Measurements from ENCODE around the gene GFPT1.

The GFPT1 gene

DNA sequence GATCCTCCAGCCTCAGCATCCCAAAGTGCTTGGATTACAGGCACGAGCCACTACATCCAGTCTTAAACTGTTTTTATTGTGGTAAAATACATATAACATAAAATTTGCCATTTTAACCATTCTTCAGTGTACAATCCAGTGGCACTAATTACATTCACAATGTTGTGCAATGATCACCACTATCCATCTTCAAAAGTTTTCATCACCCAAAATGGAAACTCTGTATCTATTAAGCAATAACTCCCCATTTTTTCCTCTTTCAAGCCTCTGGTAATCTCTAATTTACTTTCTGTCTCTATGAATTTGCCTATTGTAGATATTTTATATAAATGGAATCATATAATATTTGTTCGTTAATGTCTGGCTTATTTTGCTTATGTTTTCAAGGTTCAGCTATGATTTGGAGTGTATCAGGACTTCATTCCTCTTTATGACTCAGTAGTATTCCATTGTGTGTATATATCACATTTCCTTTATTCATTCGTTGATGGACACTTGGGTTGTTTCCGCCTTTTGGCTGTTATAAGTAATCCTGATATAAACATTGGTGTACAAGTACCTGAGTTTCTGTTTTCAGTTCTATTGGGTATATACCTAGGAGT is 71.8 kb downstream of the GFPT1 start:
- no peak for DNase-seq

DNA sequence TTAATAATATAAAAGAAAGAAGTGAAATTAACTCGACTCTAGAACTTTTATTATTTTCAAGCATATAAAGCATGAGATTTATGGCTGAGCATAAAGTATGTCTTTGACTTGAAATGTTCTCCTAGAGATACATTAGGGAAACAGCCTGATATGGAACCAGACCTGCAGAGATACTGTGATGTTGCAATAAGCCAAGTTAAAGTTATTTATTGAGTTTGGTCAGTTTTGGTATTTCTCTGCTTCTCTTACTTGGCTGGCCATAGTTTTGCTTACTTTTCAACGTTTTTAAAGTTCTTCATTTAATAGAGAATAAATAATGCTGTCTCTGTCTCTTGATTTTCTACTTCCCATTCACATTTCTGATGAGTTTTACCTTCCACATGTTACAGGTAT is 76.0 kb downstream of the GFPT1 start:
- no peak for DNase-seq

DNA sequence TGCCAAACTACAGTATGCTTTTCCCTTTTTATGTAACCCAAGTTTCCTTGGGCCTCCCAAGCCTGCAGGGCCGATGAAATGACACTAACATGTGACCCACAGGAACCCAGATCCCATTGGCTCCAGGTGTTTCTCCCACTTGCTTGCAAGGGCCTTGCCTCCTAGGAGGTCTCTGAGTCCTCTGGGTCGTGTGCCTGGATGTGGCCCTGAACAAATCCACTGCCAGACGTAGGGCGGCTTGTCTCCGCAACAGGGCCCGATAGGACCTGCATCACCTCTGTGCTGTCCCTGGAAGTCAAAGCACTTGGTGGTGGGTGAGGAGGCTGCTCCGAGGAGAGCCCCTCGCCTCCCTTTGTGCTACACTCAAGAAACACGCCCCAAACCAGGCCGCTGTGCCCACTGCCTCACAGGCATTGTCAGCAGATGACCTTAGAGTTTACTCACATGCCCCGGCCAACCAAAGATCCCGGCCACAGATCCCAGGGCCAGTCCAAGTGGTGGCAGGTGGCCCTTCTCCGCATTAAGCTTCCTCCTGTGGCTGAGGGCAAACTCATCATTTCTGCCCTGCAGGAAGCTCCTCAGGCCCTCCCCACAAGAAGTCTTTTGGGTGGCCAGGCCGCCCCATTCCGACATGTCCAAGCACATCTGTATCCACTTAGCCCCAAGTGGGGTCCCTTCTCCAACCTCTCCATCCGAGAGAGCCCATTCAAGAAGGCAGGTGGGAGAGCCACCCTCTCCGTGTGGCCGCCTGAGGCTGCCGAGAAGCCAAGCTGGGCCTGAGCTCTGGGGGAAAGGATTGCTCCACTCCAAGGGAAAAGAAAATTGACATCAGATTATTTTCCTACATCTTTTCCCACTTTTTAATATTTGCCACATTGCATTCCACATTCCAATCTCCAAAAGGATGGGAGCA is 76.7 kb downstream of the GFPT1 start:
- DNase-seq = no peak

DNA sequence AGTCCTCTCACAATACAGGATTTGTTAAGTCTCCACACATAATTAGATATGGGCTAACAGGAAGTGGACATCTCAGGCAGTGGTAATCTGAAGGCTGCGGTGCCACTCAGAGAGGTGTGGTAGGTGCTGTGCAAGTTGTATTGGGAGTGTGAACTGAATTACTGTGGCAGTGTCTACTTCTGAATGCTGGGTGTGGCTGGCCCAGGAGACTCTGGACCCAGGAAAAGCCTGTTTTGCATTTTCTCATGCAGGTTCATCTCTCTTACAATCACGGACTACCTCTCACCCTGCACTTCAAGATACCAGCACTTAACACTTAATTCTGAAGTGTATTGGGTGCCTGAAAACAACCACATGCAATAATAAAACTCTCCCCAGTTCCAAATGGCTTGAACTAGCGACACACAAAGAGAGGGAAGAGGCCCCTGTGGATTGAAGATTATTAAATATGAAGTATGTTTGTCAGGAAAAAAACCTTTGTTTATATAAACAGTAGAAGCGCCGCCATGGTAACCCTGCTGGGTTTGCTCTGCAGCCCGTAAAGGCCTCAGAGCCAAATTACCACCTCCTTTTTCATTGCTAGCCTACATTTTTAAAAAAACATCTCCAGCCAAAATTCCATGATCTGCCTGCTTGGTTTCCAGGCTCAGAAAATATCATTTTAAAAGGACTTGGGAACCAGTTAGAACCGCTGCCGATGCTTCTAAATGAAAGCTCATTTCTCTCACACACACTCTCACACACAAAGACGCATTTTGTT is 77.5 kb downstream of the GFPT1 start:
- no peak for DNase-seq

DNA sequence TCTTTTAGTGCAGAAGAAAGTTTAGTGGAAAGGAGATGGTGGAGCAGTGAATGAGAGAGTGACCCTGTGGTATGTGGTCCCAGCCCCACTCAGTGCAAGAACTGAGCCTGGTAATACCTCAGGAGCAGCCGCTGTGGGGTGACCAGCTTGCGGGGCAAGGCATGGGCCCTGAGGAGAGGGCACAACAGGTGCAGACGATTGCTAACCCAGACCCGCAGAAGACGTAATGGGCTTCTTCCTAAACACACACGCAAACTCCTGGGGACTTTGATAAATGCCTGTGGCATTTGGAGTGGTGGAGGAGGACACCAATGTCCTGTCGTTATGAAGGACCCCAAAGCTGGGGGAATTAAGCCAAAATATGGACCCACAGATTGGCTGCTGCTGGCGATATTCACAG is 78.7 kb downstream of the GFPT1 start:
- no peak for DNase-seq

DNA sequence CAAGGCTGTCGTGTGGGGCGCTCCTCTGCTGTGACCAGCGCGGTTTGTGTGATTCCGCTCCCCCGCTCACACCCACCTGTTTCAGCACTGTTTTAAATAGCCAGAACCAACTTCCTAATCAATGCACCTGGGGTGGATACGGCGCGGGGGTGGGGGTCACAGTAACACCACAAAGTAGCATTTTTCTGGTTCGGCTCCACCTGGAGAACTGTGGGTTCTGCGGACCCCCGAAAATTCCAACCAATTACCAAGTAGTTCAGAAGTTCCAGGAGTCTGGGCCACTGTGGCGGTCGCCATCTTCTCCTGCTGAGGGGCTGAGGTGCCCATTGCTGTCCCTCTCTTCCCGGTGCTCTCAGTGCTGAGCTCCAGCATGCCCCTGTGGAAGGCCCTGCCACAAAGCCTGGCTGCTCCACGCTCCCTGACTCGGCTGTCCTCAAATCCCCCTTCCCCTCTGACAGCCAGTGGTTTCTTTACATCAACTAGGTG is 79.4 kb downstream of the GFPT1 start:
- DNase-seq = peak in 1 of 2 experiments; percentile 45

DNA sequence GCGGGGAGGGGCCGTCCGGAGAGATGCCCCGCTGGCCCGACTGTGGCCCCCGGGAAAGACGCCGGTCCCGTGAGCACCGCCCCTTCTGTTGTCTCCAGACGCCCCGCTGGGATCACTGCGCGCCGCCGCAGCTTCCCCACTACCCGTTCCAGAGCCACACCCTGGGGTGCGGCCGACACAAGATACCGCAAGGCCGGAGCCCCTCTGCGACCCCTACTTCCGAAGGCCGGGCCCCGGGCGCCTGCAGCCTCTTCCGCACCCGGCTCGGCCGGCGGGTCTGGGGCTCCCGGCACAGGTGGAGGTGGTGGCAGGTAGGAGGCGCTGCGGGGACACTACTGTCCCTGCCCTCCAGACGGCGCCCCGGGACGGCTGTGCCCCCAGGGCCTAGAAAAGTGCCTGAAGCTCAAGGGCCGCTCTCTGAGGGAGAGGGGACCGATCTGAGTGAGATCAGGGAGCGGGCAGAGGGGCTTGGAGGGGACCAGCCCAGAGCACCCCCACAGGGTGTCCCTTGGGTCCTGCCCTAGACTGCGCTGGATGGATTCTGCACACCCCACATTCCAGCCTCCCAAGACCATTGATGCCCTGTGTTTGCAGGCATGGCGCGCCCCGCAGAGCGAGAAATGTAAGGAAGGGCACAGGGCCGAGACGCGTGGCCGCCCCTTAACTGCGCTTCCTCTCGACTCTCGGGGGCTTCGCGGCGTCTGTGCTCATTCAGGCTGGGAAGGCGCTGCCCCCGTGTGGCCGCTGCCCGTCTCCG is 80.0 kb downstream of the GFPT1 start:
- DNase-seq = peak; percentile 32 to 46

DNA sequence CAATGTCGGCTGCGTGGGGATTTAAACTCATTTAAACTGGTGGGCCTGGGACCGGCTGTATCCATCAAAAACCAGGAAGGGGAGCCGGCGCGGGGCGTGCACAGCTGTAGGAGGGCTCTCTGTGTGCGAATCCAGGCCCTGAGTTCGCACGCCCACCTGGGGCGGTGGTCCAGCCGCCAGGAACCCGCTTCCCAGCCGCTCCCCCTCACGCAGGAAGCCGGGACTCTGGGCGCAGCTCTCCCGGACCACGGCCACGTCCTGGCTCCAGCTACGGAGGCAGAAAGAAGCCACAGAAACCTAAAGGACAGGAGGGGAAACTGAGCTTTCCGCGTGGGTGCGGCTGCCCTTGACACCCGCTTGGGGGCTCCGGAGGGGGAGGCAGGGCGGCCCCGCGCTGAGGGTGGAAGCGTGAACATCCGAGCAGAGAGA is 80.6 kb downstream of the GFPT1 start:
- no peak for DNase-seq

DNA sequence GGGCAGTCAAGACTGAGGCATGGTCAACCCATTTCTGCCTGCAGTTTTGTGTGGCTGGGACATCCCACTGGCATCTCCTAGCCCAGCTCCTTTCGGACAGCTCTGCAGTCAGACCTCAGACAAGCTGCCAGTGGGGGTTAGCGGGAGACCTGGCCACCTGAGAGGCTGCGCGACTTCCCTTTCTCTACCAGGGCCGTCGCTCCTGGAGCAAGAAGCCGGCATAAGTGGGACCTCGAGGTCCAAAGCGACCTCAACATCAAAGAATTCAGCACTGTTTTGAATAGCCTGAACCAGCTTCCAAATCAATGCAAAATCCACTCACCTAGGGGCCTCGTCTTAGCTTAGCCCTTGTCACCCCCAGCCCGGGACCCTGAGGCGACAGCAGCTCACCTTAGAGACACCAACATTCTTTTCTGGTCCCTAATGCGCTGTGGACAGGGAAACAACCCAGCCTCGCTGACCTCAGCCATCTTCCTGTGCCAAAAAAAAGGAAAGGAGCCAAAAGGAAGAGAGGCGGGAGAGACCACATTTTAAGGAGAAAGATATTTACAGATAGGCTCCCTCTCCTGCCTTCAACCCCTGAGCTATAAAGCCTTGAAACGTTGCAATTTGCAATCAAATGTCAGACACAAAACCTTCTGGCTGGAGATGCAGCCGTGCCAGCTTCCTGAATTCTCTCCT is 81.2 kb downstream of the GFPT1 start:
- DNase-seq = no peak

DNA sequence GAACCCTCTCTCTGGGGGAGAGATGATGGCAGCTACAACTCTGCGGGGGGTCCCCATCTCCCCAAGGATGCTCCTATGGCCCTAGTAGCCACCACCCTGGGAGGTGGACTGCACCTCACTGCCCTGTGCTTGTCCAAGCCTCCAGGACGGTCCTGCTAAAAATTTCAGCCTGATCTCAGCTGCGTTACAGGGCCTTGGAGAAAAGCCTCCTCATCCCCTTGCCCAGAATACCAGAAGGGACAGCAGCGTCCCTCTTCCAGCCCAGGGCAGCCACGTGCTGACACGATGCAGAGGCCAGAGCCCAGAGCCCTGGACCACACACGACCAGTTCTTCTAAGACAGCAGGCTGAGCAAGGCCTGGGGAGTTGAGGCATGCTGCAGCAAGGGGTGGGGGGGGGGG is 81.9 kb downstream of the GFPT1 start:
- DNase-seq = no peak

DNA sequence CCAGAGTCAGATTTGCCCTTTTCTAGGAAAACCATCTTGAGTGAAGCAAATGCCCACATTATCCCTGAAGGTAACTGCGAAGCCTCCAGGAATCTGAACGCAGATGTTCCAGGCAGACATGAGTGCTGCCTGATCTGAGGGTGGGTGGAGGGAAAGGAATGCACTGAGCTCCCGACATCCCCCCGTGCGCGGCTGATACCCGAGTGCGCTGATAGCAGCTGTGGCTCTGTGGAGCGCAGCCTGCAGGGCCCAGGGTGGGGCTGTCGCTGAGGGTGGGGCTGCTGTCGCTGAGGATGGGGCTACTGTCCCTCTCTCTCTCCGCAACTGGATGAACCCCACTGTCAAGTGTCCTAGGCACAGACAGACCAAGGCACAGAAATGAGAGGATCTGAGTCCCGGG is 82.4 kb downstream of the GFPT1 start:
- no peak for DNase-seq

DNA sequence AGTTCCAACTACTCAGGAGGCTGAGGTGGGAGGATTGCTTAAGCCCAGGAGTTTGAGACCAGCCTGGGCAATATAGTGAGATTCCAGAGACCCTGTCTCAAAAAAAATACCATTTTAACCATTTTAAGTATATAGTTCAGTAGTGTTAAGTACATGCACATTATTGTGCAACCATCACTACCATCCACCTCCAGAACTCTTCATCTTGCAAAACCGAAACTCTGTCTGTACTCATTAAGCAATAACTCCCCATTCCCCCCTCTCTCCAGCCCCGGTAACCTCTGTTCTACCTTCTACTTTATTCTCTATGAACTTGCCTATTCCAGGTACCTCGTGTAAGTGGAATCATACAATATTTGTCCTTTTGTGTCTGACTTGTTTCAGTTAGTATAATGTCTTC is 86.4 kb downstream of the GFPT1 start:
- no peak for DNase-seq

DNA sequence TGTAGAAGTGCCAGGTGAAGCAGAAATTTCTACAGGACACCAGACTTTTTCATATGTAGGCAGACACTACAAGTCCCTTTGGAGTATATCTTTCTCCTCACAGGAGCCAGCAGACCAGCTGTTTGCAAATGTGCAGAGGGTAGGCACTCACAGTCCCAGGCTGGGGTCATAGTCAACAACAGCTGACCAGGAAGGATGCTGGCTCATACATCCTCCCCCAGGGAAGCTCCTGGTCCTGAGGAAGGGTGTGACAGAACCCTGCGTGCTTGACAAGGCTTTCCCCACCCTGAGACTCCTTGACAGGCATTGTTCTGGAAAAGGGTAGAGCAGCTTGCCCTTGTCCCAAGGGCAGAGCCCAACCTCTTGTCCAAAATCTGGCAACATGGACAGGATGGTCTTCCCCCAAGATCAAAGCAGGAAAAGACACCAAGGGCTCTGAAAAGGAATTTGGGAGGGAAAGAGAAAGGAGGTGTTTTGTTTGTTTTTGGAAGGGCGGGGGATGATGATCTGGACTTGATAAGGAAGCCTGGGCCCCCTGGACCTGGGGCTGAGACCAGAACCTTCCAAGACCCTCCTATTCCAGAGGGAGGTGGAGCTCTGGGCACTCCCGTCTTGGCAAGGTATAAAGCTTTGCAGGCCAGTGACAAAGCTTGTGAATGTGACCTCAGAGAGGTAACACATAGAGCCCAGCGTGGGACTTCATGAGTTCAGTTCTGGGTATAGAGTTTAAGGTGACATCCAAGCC is 87.1 kb downstream of the GFPT1 start:
- DNase-seq = no peak

DNA sequence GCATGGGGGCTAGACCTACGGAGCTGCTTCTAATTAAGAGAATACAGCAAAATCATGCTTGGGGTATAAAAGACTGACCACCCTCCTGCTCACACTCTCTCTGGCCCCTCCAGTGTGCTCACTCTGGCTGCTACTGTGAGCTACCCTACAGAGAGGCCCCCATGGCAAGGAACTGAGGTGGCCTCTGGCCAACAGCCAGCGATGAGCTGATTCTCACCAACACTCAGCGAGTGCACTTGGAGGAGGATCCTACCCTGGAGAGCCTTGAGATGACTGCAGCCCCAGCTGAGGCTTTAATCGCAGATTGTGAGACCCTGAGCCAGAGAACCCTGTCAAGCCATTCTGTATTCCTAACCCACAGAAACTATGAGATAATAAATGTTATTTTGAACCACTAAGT is 88.2 kb downstream of the GFPT1 start:
- no peak for DNase-seq

DNA sequence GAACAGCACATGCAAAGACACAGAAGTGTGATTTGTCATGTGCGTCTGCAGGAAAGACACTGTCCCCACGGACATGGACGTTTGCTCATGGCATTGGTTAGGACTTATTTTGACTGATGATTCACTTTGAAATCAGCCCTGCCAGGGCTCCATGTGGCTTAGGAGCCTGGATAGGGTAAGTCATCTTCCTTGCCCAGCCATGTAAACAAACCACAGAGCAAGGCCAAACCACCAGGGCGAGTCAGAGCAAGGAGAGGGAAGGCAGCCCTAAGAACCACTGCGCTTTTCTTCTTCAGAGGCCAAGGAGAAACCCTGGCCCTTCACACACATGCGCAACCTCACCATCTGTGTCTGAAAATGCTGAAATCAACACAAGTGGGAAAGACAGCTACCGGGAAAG is 88.8 kb downstream of the GFPT1 start:
- DNase-seq = no peak

DNA sequence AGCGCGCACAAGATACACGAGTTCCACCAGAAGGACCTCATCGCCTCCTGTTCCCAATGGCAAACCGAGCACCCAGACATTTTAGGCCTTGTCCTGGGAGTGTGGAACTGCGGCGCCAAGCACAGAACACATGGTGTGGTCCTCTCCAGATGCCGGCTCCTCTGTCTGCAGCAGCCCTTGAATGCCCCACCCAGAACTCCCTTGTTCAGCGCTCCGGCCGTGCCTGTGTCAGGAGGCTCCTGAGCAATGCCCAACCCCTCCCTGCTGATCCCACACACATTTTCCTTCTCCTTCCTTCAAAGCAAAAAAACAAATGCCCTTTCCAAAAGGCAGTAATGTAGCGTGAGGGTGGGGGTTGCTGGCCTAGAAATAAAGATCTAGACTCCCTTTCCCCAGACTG is 89.8 kb downstream of the GFPT1 start:
- no peak for DNase-seq

DNA sequence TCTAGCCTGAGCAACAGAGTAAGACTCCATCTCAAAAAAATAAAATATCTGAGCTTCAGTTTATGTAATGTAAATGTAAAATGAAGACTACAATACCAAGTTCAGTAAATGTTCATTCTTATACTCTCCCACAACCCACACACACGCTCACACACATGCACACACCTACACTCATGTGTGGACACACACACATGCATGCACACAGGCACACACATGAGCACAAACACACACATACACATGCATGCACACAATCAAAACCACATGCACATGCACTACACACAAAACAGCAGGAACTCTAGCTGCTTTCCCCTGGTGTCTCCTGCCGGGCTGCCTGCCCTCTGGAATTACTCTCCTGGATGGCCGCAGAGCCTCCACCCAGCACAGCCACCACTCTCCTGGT is 90.6 kb downstream of the GFPT1 start:
- DNase-seq = no peak

DNA sequence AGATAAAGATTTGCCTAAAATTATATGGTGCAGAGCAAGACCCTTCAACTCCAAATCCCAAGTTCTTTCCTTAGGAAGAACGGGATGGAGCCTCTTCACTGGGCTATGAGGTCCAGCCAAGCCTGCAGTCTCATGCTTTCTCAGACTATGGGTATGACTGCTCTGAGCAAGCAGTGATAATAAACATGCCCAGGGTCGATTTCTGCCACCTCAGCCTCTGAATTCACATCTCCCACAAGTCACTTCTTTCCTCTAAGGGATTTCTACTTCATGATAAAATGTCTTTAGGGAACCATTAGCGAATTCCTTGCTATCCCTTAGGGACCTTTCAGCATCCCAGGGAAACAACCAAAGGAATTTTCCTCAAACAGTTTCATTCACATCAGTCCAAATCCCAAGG is 94.8 kb downstream of the GFPT1 start:
- no peak for DNase-seq

DNA sequence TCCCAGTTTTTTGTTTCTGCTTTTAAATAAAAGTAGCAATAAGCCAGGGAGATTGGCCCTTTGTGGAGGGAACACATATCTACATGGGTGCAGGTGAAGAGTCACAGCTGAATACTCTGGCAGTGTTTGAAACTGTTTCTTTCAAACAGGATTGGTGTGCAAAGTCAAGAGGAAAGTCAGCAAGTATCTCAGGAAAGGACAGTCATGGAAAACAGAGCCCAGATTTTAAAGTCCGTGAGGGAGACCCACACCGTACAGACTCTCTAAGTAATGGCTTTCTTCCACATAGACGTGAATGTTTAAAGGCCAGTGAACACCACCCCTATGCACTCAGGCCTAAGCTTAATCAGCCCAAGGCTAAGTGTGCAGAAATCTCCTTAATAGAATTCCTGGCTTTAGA is 95.3 kb downstream of the GFPT1 start:
- DNase-seq = no peak

DNA sequence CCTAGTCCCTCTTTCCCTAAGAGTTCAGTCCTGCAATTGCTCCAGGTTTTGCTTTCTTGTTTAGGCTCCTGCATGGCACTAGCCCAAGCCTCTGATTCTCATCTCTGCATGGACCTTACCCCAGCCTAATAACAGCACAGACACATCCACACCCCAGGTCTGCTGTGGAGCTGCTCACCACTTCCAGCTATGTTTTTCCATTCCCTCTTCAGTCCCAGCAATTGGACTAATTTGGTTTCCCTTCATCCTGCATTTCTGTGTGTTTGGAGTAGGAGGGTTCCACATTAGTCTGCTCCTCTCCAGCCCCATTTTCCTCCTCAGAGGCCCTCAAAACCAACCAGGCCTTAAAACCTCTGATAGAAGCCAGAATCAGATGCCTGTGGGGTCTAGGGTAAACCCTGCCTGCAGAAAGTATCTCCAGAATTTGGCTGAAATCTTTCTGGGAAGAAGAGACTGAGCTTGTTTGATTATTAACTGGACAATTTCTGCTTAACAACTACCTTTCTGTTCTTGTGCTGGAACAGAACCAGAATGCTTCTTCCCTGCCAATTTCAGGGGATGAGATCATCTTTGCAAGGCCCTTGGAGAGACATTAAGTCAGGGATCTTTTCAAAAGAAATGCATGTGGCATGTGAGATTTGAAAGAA is 95.9 kb downstream of the GFPT1 start:
- no peak for DNase-seq

DNA sequence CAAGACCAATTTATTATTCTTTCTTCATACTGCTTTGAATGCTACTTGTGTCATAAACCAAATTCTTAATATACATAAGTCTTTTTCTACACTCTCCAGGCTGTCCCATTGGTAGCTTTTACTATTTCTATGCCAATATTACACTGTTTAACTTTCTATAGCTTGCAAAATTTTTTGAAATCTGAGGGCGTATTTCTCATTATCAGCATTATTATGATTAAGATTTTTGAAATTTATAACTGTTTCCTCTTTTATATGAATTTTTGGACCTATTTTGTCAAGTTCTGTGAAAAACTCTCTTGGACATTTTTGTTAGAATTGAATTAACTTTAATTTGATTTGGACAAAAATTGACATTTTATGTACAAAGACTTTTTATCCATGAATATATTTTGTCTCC is 98.6 kb downstream of the GFPT1 start:
- DNase-seq = no peak
